ENCODE measurements around the gene CXCL16.
"Not testable (repeated sequence)": the region's sequence is repeated elsewhere in the genome, so short reads cannot be mapped to it uniquely, and the experiment has no call there.

Gene CXCL16

DNA sequence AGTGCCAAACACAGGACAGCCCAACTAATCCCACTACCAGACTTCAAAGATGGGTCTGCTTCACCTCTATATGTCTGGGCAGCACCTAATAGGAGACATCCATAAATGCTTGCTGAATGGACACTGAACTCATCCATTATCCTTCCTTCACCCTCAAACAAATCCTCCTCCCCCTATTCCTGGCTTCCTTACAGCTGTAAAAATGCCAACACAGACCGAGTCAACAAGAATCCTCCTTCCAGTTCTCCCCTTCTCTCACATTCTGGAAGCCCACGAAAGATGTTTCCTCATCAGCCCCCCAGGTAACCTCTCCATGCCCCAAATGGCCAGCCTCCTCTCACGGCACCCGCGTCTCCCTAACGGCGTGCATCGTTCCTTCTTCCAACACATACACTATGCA, 48.0 kb downstream of the CXCL16 start:
- no peak for DNase-seq

GRCh38 chr17:4690745-4691144, 49.0 kb downstream of the CXCL16 start:
- DNase-seq, result no peak

- not testable (repeated sequence) for DNase-seq
Observed at GRCh38 chr17:4689872-4690271, 49.9 kb downstream of the CXCL16 start.

- not testable (repeated sequence) for DNase-seq
Observed at GRCh38 chr17:4683739-4684138, 56.0 kb downstream of the CXCL16 start.

Measured in activated CD8-positive, alpha-beta memory T cell treated with anti-CD3 and anti-CD28 coated beads, Interleukin-2, amount 50 U/mL, for 48 hours (primary cell).